OCI-LY7 (cell line): Measurements from ENCODE around the gene RABL2A.
"Not testable (repeated sequence)": the region's sequence is repeated elsewhere in the genome, so short reads cannot be mapped to it uniquely, and the experiment has no call there.

Experiments
- CTCF ChIP-seq: fragments of 200-600 bp; sonication (generic); conservative IDR thresholded peaks from 2 replicates; pipeline ENCODE4 v1.5.1; 2014; ENCODE audit warnings: mild to moderate bottlenecking, antibody characterized with exemption, low read length, moderate library complexity, mixed read lengths
- EZH2phosphoT487 ChIP-seq: fragments of 200-600 bp; sonication (generic); IDR thresholded peaks from 2 replicates; pipeline ENCODE4 v1.6.1; 2018; ENCODE audit warnings: low read depth, borderline replicate concordance, mild to moderate bottlenecking, mixed run types, antibody characterized with exemption, low read length, moderate library complexity, mixed read lengths

- not testable (repeated sequence) for TF ChIP-seq CTCF, EZH2phosphoT487
Measured at GRCh38 chr2:113663285-113664060, 36.4 kb downstream of the RABL2A start.
